DND-41 (cell line): Measurements from ENCODE around the gene ALDH3B1.

Experiments
- ATAC-seq: fragments of 200-7000 bp; cut with Tn5 transposase; 3 replicates; pipeline ENCODE4 v1.9.1; 2021; ENCODE audit warnings: low read depth; ENCODE audit not compliant: insufficient read depth
- DNase-seq: peaks from one replicate; pipeline ENCODE4 v3.0.0-alpha.2; 2020
- H2AFZ ChIP-seq: 2 replicates; pipeline ENCODE4 v1.6.0; 2012; ENCODE audit warnings: low read depth, low read length
- H3K27ac ChIP-seq: 2 replicates; pipeline ENCODE4 v1.5.1; 2012; ENCODE audit warnings: low read length, inconsistent platforms
- H3K27me3 ChIP-seq: fragments of 200-600 bp; sonication (generic); 2 replicates; pipeline ENCODE4 v1.6.0; 2012; ENCODE audit warnings: low read length, mild to moderate bottlenecking, inconsistent platforms; ENCODE audit not compliant: insufficient read depth, poor library complexity
- H3K36me3 ChIP-seq: 2 replicates; pipeline ENCODE4 v1.5.1; 2012; ENCODE audit warnings: low read length, inconsistent platforms; ENCODE audit not compliant: insufficient read depth
- H3K4me1 ChIP-seq: 2 replicates; pipeline ENCODE4 v1.5.1; 2012; ENCODE audit warnings: mild to moderate bottlenecking, low read length; ENCODE audit not compliant: insufficient read depth
- H3K4me2 ChIP-seq: 2 replicates; pipeline ENCODE4 v1.6.0; 2012; ENCODE audit warnings: mild to moderate bottlenecking, moderate library complexity, low read length, inconsistent platforms; ENCODE audit not compliant: insufficient read depth
- H3K4me3 ChIP-seq, 2 experiments: fragments of 200-600 bp in 1 of 2; shearing (Covaris generic) in 1 of 2; 2 replicates each; pipeline ENCODE4 v1.5.1; 2012 to 2016; ENCODE audit warnings: inconsistent platforms in 2 of 2, low read length in 2 of 2, mild to moderate bottlenecking in 2 of 2, low read depth in 1 of 2, moderate library complexity in 1 of 2
- H3K79me2 ChIP-seq: 2 replicates; pipeline ENCODE4 v1.6.0; 2012; ENCODE audit warnings: low read length, inconsistent platforms; ENCODE audit not compliant: insufficient read depth
- H3K9ac ChIP-seq: 2 replicates; pipeline ENCODE4 v1.6.0; 2012; ENCODE audit warnings: low read depth, mild to moderate bottlenecking, inconsistent platforms, low read length, moderate library complexity
- H3K9me3 ChIP-seq: 2 replicates; pipeline ENCODE4 v1.5.1; 2012; ENCODE audit warnings: low read length, moderate library complexity, mild to moderate bottlenecking, inconsistent platforms; ENCODE audit not compliant: insufficient read depth, severe bottlenecking
- H4K20me1 ChIP-seq: 2 replicates; pipeline ENCODE4 v1.6.0; 2012; ENCODE audit warnings: low read length; ENCODE audit not compliant: insufficient read depth
- CTCF ChIP-seq: IDR thresholded peaks from 2 replicates; pipeline ENCODE4 v1.5.1; 2012; ENCODE audit warnings: borderline replicate concordance, low read length, moderate library complexity, mild to moderate bottlenecking; ENCODE audit not compliant: poor library complexity, severe bottlenecking; ENCODE audit errors: extremely low read depth
- EZH2 ChIP-seq: IDR thresholded peaks from 3 replicates; pipeline ENCODE4 v1.6.1; 2012; ENCODE audit warnings: borderline replicate concordance, low read depth, mild to moderate bottlenecking, moderate library complexity, low read length, inconsistent platforms; ENCODE audit not compliant: severe bottlenecking

ALDH3B1 gene

GRCh38 chr11:68033708-68034045, 23.6 kb downstream of the ALDH3B1 start:
- DNase-seq (no peak), ATAC-seq (no peak)
- Histone ChIP-seq H2AFZ (no peak overlapping the region), H3K27me3 (no peaks in the 10 kb centered on the region), H3K4me1 (peaks cover 34% of the 10 kb centered on the region), H3K9me3 (no peaks in the 10 kb centered on the region), H4K20me1 (peaks cover 20% of the 10 kb centered on the region), H3K4me2 (0 out of 2 replicates have a peak overlapping the region, but pooled peaks have one; percentile 4), H3K36me3 (peaks cover 32% of the 10 kb centered on the region), H3K27ac (no peak overlapping the region), H3K4me3 (no peak overlapping the region), H3K9ac (no peak overlapping the region), H3K79me2 (peaks cover 31% of the 10 kb centered on the region)
- TF ChIP-seq EZH2 (no peak), CTCF (no peak)

GRCh38 chr11:68035266-68035876, 25.2 kb downstream of the ALDH3B1 start:
- peaks cover 23% of the 10 kb centered on the region for H3K79me2 ChIP-seq
- H3K9ac ChIP-seq = no peak overlapping the region
- H3K27me3 ChIP-seq = no peaks in the 10 kb centered on the region
- H3K27ac ChIP-seq = no peak overlapping the region
- TF ChIP-seq CTCF = no peak
- H3K4me2 ChIP-seq = no peak overlapping the region
- H3K4me3 ChIP-seq = no peak overlapping the region
- DNase-seq = no peak
- peaks cover 26% of the 10 kb centered on the region for H3K4me1 ChIP-seq
- H2AFZ ChIP-seq = no peak overlapping the region
- no peaks in the 10 kb centered on the region for H3K9me3 ChIP-seq
- no peak for ATAC-seq
- peaks cover 32% of the 10 kb centered on the region for H3K36me3 ChIP-seq
- H4K20me1 ChIP-seq = peaks cover 20% of the 10 kb centered on the region

- Histone ChIP-seq H3K4me2 (no peak overlapping the region), H3K27ac (no peak overlapping the region), H3K79me2 (peaks cover 18% of the 10 kb centered on the region), H3K9me3 (no peaks in the 10 kb centered on the region), H3K4me1 (peaks cover 28% of the 10 kb centered on the region), H3K4me3 (no peak overlapping the region), H3K9ac (no peak overlapping the region), H4K20me1 (peaks cover 20% of the 10 kb centered on the region), H3K27me3 (no peaks in the 10 kb centered on the region), H3K36me3 (peaks cover 32% of the 10 kb centered on the region), H2AFZ (no peak overlapping the region)
- no peak for TF ChIP-seq EZH2
- no peak for TF ChIP-seq CTCF
- DNase-seq (no peak), ATAC-seq (no peak)
Measured at GRCh38 chr11:68036141-68036716, 26.1 kb downstream of the ALDH3B1 start.
